ENCODE measurements around the gene PLIN3.
A peak's percentile ranks its signal among the peaks of the same experiment; 100 is the strongest.

The PLIN3 gene

DNA sequence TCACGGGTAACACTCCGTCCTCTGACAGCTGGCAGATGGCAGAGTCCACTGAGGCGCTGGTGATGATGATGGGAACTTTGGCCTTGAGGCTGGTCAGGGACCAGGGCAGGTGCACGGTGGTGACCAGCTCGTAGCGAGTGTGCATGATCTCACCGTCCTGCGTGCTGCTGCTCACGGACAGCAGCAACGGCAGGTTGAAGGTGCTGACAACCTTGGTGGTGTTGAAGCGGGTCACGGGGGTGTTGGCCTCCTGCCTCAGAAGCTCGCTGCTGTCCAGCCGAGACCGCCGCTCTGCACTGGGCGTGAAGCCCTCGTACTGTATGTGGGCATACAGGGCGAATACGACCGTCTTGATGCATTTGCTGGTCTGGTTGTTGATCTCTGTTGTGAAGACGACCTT, 23.6 kb upstream of the PLIN3 start:
- POLR2A ChIA-PET, result no interaction called here
- CTCF ChIA-PET, result interaction anchor here (1.5 kb wide), 1 partner anchor 19 kb away, joined by 9 read pairs; no protein-coding TSS in a partner anchor
- Histone ChIP-seq H3K4me1 (ENCODE audit: control insufficient read depth, insufficient read depth, low read length) (no peaks in the 10 kb centered on the region), H3K36me3 (ENCODE audit: control insufficient read depth in 2 of 2, insufficient read depth in 1 of 2, low read length in 2 of 2) (no peaks in the 10 kb centered on the region), H3K9me3 (ENCODE audit: control insufficient read depth, insufficient read depth, low read depth, low read length) (no peaks in the 10 kb centered on the region), H3K27ac (ENCODE audit: extremely low read depth, low read depth, low read length) (no peak overlapping the region), H3K4me3 (ENCODE audit: low read depth, low read length) (no peak overlapping the region)
- TF ChIP-seq ZNF202 (tag by site-specific recombination; IDR thresholded peaks at IDR 0.05; ENCODE audit: borderline replicate concordance) (no peak), ZNF138 (tag by site-specific recombination; IDR thresholded peaks at IDR 0.05; ENCODE audit: borderline replicate concordance) (no peak), GLI2 (tag by site-specific recombination; IDR thresholded peaks at IDR 0.05; ENCODE audit: borderline replicate concordance, low read depth) (no peak), EGR2 (tag by site-specific recombination; IDR thresholded peaks at IDR 0.05; ENCODE audit: low read depth) (no peak), ZNF394 (tag by site-specific recombination; IDR thresholded peaks at IDR 0.05; ENCODE audit: borderline replicate concordance) (no peak), ZFP41 (tag by site-specific recombination; IDR thresholded peaks at IDR 0.05; ENCODE audit: borderline replicate concordance) (no peak), ZNF560 (tag by site-specific recombination; IDR thresholded peaks at IDR 0.05; ENCODE audit: borderline replicate concordance) (no peak), ZNF274 (IDR thresholded peaks at IDR 0.05; ENCODE audit: low read length) (no peak), ZNF274 (tag by site-specific recombination; IDR thresholded peaks at IDR 0.05; ENCODE audit: borderline replicate concordance) (no peak), ZNF174 (tag by site-specific recombination; IDR thresholded peaks at IDR 0.05) (no peak), ZNF610 (tag by site-specific recombination; IDR thresholded peaks at IDR 0.05; ENCODE audit: borderline replicate concordance) (no peak), ZNF19 (tag by site-specific recombination; IDR thresholded peaks at IDR 0.05; ENCODE audit: low read depth) (no peak), ZNF311 (tag by site-specific recombination; IDR thresholded peaks at IDR 0.05; ENCODE audit: borderline replicate concordance) (no peak), ZFP3 (tag by site-specific recombination; IDR thresholded peaks at IDR 0.05; ENCODE audit: low read depth) (no peak)
- TF ChIP-seq, protein P1, sequence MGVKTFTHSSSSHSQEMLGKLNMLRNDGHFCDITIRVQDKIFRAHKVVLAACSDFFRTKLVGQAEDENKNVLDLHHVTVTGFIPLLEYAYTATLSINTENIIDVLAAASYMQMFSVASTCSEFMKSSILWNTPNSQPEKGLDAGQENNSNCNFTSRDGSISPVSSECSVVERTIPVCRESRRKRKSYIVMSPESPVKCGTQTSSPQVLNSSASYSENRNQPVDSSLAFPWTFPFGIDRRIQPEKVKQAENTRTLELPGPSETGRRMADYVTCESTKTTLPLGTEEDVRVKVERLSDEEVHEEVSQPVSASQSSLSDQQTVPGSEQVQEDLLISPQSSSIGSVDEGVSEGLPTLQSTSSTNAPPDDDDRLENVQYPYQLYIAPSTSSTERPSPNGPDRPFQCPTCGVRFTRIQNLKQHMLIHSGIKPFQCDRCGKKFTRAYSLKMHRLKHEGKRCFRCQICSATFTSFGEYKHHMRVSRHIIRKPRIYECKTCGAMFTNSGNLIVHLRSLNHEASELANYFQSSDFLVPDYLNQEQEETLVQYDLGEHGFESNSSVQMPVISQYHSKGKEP (tag by site-specific recombination; IDR thresholded peaks at IDR 0.05), result no peak
- TF ChIP-seq, protein P2, sequence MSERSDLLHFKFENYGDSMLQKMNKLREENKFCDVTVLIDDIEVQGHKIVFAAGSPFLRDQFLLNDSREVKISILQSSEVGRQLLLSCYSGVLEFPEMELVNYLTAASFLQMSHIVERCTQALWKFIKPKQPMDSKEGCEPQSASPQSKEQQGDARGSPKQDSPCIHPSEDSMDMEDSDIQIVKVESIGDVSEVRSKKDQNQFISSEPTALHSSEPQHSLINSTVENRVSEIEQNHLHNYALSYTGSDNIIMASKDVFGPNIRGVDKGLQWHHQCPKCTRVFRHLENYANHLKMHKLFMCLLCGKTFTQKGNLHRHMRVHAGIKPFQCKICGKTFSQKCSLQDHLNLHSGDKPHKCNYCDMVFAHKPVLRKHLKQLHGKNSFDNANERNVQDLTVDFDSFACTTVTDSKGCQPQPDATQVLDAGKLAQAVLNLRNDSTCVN (tag by site-specific recombination; optimal IDR thresholded peaks at IDR 0.05), result no peak
- TF ChIP-seq, protein P3, sequence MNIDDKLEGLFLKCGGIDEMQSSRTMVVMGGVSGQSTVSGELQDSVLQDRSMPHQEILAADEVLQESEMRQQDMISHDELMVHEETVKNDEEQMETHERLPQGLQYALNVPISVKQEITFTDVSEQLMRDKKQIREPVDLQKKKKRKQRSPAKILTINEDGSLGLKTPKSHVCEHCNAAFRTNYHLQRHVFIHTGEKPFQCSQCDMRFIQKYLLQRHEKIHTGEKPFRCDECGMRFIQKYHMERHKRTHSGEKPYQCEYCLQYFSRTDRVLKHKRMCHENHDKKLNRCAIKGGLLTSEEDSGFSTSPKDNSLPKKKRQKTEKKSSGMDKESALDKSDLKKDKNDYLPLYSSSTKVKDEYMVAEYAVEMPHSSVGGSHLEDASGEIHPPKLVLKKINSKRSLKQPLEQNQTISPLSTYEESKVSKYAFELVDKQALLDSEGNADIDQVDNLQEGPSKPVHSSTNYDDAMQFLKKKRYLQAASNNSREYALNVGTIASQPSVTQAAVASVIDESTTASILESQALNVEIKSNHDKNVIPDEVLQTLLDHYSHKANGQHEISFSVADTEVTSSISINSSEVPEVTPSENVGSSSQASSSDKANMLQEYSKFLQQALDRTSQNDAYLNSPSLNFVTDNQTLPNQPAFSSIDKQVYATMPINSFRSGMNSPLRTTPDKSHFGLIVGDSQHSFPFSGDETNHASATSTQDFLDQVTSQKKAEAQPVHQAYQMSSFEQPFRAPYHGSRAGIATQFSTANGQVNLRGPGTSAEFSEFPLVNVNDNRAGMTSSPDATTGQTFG (tag by site-specific recombination; IDR thresholded peaks at IDR 0.05; ENCODE audit: borderline replicate concordance), result no peak

DNA sequence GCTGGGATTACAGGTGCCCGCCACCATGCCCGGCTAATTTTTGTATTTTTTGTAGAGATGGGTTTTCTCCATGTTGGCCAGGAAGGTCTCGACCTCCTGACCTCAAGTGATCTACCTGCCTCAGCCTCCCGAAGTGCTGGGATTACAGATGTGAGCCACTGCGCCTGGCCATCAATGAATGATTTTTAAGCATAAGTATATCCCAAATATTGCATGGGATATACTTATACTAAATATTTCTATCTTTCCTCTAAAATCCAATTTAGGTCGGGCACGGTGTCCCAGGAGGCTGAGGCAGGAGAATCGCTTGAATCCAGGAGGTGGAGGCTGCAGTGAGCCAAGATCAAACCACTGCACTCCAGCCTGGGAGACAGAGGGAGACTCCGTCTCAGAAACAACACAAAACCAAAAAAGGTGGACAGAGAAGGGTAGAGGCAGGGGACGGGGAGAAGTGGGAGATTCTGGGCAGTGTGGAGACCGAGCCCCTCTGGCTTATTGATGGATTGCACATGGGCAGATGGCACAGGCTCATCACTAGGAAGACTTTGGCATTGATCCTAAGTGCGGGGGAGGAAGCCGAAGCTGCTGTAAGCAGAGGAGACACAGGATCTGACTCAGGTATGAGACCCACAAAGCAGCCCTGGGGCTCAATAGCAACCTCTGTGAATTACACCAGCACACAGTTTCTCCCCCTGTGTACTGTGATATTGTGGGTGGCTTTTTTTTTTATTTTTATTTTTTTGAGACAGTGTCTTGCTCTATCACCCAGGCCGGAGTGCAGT, 21.8 kb upstream of the PLIN3 start:
- ChIA-PET POLR2A (interaction anchor here (0.6 kb wide), 1 partner anchor 1261 kb away, joined by 6 read pairs; no protein-coding TSS in a partner anchor), CTCF (interaction anchor here (1.5 kb wide), 1 partner anchor 17 kb away, joined by 9 read pairs; no protein-coding TSS in a partner anchor)
- no peaks in the 10 kb centered on the region for H3K9me3 ChIP-seq (ENCODE audit: control insufficient read depth, insufficient read depth, low read depth, low read length)
- no peak overlapping the region for H3K4me3 ChIP-seq (ENCODE audit: low read depth, low read length)
- H3K36me3 ChIP-seq (ENCODE audit: control insufficient read depth in 2 of 2, insufficient read depth in 1 of 2, low read length in 2 of 2), result no peaks in the 10 kb centered on the region
- no peak overlapping the region for H3K27ac ChIP-seq (ENCODE audit: extremely low read depth, low read depth, low read length)
- H3K4me1 ChIP-seq (ENCODE audit: control insufficient read depth, insufficient read depth, low read length), result no peaks in the 10 kb centered on the region
- TF ChIP-seq, protein P4, sequence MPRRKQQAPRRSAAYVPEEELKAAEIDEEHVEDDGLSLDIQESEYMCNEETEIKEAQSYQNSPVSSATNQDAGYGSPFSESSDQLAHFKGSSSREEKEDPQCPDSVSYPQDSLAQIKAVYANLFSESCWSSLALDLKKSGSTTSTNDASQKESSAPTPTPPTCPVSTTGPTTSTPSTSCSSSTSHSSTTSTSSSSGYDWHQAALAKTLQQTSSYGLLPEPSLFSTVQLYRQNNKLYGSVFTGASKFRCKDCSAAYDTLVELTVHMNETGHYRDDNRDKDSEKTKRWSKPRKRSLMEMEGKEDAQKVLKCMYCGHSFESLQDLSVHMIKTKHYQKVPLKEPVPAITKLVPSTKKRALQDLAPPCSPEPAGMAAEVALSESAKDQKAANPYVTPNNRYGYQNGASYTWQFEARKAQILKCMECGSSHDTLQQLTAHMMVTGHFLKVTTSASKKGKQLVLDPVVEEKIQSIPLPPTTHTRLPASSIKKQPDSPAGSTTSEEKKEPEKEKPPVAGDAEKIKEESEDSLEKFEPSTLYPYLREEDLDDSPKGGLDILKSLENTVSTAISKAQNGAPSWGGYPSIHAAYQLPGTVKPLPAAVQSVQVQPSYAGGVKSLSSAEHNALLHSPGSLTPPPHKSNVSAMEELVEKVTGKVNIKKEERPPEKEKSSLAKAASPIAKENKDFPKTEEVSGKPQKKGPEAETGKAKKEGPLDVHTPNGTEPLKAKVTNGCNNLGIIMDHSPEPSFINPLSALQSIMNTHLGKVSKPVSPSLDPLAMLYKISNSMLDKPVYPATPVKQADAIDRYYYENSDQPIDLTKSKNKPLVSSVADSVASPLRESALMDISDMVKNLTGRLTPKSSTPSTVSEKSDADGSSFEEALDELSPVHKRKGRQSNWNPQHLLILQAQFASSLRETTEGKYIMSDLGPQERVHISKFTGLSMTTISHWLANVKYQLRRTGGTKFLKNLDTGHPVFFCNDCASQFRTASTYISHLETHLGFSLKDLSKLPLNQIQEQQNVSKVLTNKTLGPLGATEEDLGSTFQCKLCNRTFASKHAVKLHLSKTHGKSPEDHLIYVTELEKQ (tag by site-specific recombination; IDR thresholded peaks at IDR 0.05; ENCODE audit: borderline replicate concordance), result no peak
- TF ChIP-seq EGR2 (tag by site-specific recombination; IDR thresholded peaks at IDR 0.05; ENCODE audit: low read depth) (0 out of 2 replicates have a peak, but pooled peaks have one; percentile 9), ZNF610 (tag by site-specific recombination; IDR thresholded peaks at IDR 0.05; ENCODE audit: borderline replicate concordance) (no peak), ZNF175 (tag by site-specific recombination; IDR thresholded peaks at IDR 0.05) (no peak), ZNF544 (tag by site-specific recombination; IDR thresholded peaks at IDR 0.05) (no peak), ZNF354C (tag by site-specific recombination; IDR thresholded peaks at IDR 0.05; ENCODE audit: borderline replicate concordance, low read depth) (no peak)
- TF ChIP-seq, protein P5, sequence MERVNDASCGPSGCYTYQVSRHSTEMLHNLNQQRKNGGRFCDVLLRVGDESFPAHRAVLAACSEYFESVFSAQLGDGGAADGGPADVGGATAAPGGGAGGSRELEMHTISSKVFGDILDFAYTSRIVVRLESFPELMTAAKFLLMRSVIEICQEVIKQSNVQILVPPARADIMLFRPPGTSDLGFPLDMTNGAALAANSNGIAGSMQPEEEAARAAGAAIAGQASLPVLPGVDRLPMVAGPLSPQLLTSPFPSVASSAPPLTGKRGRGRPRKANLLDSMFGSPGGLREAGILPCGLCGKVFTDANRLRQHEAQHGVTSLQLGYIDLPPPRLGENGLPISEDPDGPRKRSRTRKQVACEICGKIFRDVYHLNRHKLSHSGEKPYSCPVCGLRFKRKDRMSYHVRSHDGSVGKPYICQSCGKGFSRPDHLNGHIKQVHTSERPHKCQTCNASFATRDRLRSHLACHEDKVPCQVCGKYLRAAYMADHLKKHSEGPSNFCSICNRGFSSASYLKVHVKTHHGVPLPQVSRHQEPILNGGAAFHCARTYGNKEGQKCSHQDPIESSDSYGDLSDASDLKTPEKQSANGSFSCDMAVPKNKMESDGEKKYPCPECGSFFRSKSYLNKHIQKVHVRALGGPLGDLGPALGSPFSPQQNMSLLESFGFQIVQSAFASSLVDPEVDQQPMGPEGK (tag by site-specific recombination; IDR thresholded peaks at IDR 0.05), result no peak
